ENCODE measurements around the gene NCF4.

The NCF4 gene

GRCh38 chr22:36816636-36817524 is 43.9 kb upstream of the NCF4 start, which contains the start of gene PVALB:
TSS of gene PVALB (minus strand) at chr22:36817035. CDS start at chr22:36817005, 30 bp downstream.
- Histone ChIP-seq H3K4me3 (ENCODE audit: low read depth, low read length) (peak within 1 kb of the TSS; percentile 28), H3K36me3 (ENCODE audit: control insufficient read depth in 2 of 2, insufficient read depth in 1 of 2, low read length in 2 of 2) (no peaks in the 10 kb centered on the region), H3K4me1 (ENCODE audit: control insufficient read depth, insufficient read depth, low read length) (peaks cover 12% of the 10 kb centered on the region), H3K9me3 (ENCODE audit: control insufficient read depth, insufficient read depth, low read depth, low read length) (no peaks in the 10 kb centered on the region), H3K27ac (ENCODE audit: extremely low read depth, low read depth, low read length) (no peak within 1 kb of the TSS)
- CTCF ChIA-PET: interaction anchor here (0.6 to 2.2 kb wide), 2 partner anchors 39 to 40 kb away, joined by 3 to 18 read pairs; no protein-coding TSS in a partner anchor
- POLR2A ChIA-PET: no interaction called here
- TF ChIP-seq ZNF670 (tag by site-specific recombination; IDR thresholded peaks at IDR 0.05; ENCODE audit: low read depth): no peak
- TF ChIP-seq FEZF1 (tag by site-specific recombination; IDR thresholded peaks at IDR 0.05): peak; percentile 34; the same call in 1 of the 2 replicates
- TF ChIP-seq ZNF645 (tag by site-specific recombination; IDR thresholded peaks at IDR 0.05): no peak
- no peak for TF ChIP-seq ZNF175 (tag by site-specific recombination; IDR thresholded peaks at IDR 0.05)
- TF ChIP-seq ZNF138 (tag by site-specific recombination; IDR thresholded peaks at IDR 0.05; ENCODE audit: borderline replicate concordance): no peak
- TF ChIP-seq ZNF48 (tag by site-specific recombination; IDR thresholded peaks at IDR 0.05): no peak
- TF ChIP-seq ZNF133 (tag by site-specific recombination; IDR thresholded peaks at IDR 0.05): no peak
- TF ChIP-seq ZNF529 (tag by site-specific recombination; IDR thresholded peaks at IDR 0.05; ENCODE audit: insufficient replicate concordance): no peak
- no peak for TF ChIP-seq ZNF239 (tag by site-specific recombination; IDR thresholded peaks at IDR 0.05)
- no peak for TF ChIP-seq ZBTB1 (tag by site-specific recombination; IDR thresholded peaks at IDR 0.05)
- no peak; the same call in 1 of the 2 replicates for TF ChIP-seq ZNF221 (tag by site-specific recombination; IDR thresholded peaks at IDR 0.05; ENCODE audit: borderline replicate concordance)
- TF ChIP-seq ZNF16 (tag by site-specific recombination; IDR thresholded peaks at IDR 0.05; ENCODE audit: low read depth): no peak
- no peak for TF ChIP-seq ZNF830 (tag by site-specific recombination; IDR thresholded peaks at IDR 0.05; ENCODE audit: low read depth)
- no peak for TF ChIP-seq ZNF704 (tag by site-specific recombination; IDR thresholded peaks at IDR 0.05)
- TF ChIP-seq ZNF624 (tag by site-specific recombination; IDR thresholded peaks at IDR 0.05): no peak
- no peak for TF ChIP-seq ZNF707 (tag by site-specific recombination; IDR thresholded peaks at IDR 0.05)
- TF ChIP-seq TRIM28 (IDR thresholded peaks at IDR 0.05; ENCODE audit: borderline replicate concordance, low read length): no peak
- TF ChIP-seq ZNF692 (tag by site-specific recombination; IDR thresholded peaks at IDR 0.05): no peak
- no peak for TF ChIP-seq TSHZ1 (tag by site-specific recombination; IDR thresholded peaks at IDR 0.05; ENCODE audit: borderline replicate concordance)
- TF ChIP-seq ZNF184 (tag by site-specific recombination; IDR thresholded peaks at IDR 0.05): peak; percentile 78; the same call in 1 of the 2 replicates
- TF ChIP-seq ZNF777 (tag by site-specific recombination; IDR thresholded peaks at IDR 0.05; ENCODE audit: borderline replicate concordance): peak; percentile 89
- no peak for TF ChIP-seq ZNF776 (tag by site-specific recombination; IDR thresholded peaks at IDR 0.05; ENCODE audit: borderline replicate concordance)
- peak; percentile 84 for TF ChIP-seq ZBTB26 (tag by site-specific recombination; optimal IDR thresholded peaks at IDR 0.05)
- no peak for TF ChIP-seq HOXA7 (CRISPR knock-in tag; IDR thresholded peaks at IDR 0.05; ENCODE audit: borderline replicate concordance)
- no peak for TF ChIP-seq ZNF544 (tag by site-specific recombination; IDR thresholded peaks at IDR 0.05)
- TF ChIP-seq ZNF23 (tag by site-specific recombination; IDR thresholded peaks at IDR 0.05; ENCODE audit: borderline replicate concordance): no peak
- no peak for TF ChIP-seq ZSCAN5A (tag by site-specific recombination; IDR thresholded peaks at IDR 0.05)
- TF ChIP-seq KLF1 (tag by site-specific recombination; IDR thresholded peaks at IDR 0.05): peak; percentile 62

All from HEK293 (cell line).